Smooth muscle cell (in vitro differentiated cells): ENCODE results near the gene POLR1A. TPM values are rescaled to one million over a fixed set of nuclear protein-coding genes. Genes with fewer than 3 reads are reported as not detected.

Source experiments
- DNase-seq: peaks from one replicate; lab custom pipeline; 2025; ENCODE audit not compliant: unreplicated experiment; lab: John Stamatoyannopoulos, UW
- H2AFZ ChIP-seq: fragments of 200-600 bp; sonication (generic); 2 replicates; pipeline ENCODE4 v1.6.0; 2016; ENCODE audit warnings: antibody characterized with exemption, low read depth, mild to moderate bottlenecking
- H3F3A ChIP-seq: fragments of 200-600 bp; sonication (generic); 2 replicates; pipeline ENCODE4 v1.6.0; 2017; ENCODE audit warnings: antibody characterized with exemption, low read depth
- H3K27ac ChIP-seq: fragments of 200-600 bp; sonication (generic); 2 replicates; pipeline ENCODE4 v1.5.1; 2016; ENCODE audit warnings: low read depth, mild to moderate bottlenecking
- H3K27me3 ChIP-seq: fragments of 200-600 bp; sonication (generic); 2 replicates; pipeline ENCODE4 v1.6.1; 2016; ENCODE audit warnings: low read depth, mild to moderate bottlenecking
- H3K36me3 ChIP-seq: fragments of 200-600 bp; sonication (generic); 2 replicates; pipeline ENCODE4 v1.5.1; 2016; ENCODE audit warnings: low read depth
- H3K4me1 ChIP-seq: fragments of 200-600 bp; sonication (generic); 2 replicates; pipeline ENCODE4 v1.5.1; 2016; ENCODE audit warnings: low read depth
- H3K4me2 ChIP-seq: fragments of 200-600 bp; sonication (generic); 2 replicates; pipeline ENCODE4 v1.6.0; 2016; ENCODE audit warnings: mild to moderate bottlenecking
- H3K4me3 ChIP-seq: fragments of 200-600 bp; sonication (generic); 2 replicates; pipeline ENCODE4 v1.5.1; 2016; ENCODE audit warnings: mild to moderate bottlenecking
- H3K79me2 ChIP-seq: fragments of 200-600 bp; sonication (generic); 2 replicates; pipeline ENCODE4 v1.6.0; 2016; ENCODE audit warnings: low read depth, mild to moderate bottlenecking
- H3K9ac ChIP-seq: fragments of 200-600 bp; sonication (generic); 2 replicates; pipeline ENCODE4 v1.6.0; 2016; ENCODE audit warnings: low read depth
- H3K9me3 ChIP-seq: fragments of 200-600 bp; sonication (generic); replicated peaks from 2 replicates; pipeline ENCODE4 v1.5.1; 2016; ENCODE audit warnings: low read depth
- H4K20me1 ChIP-seq: fragments of 200-600 bp; sonication (generic); 2 replicates; pipeline ENCODE4 v1.6.0; 2016; ENCODE audit warnings: low read depth
- WGBS: methylation state at CpG from one replicate; pipeline ENCODE4 v1.1.7; 2016; ENCODE audit warnings: low lambda C conversion rate; 5-methylcytosine and 5-hydroxymethylcytosine counted together
- polyA plus RNA-seq: library from polyadenylated mRNA; unstranded; fragments of >200 nt; fragmentation: Nextera tagmentation; extraction: Ambion mirVana; gene quantifications from 2 replicates; pipeline ENCODE4 v1.2.1, GENCODE V29; 2016
- total RNA-seq: library from RNA; depleted of rRNA; stranded (reverse); fragments of >200 nt; gene quantifications from 2 replicates; pipeline ENCODE4 v1.2.3, GENCODE V29; 2014
- TF ChIP-seq, protein P1 (sequence below): fragments of 200-600 bp; sonication (generic); IDR thresholded peaks from 2 replicates; pipeline ENCODE4 v1.5.1; 2017; ENCODE audit warnings: borderline replicate concordance, mild to moderate bottlenecking, antibody characterized with exemption; ENCODE audit not compliant: insufficient read depth, poor library complexity, severe bottlenecking

The POLR1A gene
- total and polyA plus RNA-seq, 2 experiments from 2014 or later = 4.9 to 20.8 TPM

DNA sequence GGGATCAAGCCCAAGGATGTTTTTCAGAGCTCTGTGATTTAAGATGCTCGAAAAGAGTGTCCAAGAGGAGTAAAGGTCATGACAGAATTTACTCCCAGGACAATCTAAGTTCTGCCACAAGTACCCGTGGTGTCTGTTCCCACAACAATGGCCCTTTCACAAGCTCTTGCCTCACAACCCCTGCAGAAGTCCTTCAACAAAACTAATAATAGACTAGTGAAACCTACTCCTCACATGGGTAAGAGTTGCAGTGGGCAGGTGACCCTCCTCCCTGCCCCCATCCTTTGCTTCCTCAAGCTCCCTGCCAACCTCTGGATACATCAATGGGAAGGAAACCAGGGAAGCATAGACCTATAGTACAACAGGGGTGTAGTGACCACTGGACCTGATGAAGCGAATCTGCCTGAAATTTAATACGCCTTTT, 35.3 kb upstream of the POLR1A start:
- Histone ChIP-seq H3K27me3 (no peaks in the 10 kb centered on the region), H3K4me2 (no peak overlapping the region), H4K20me1 (peaks cover 5% of the 10 kb centered on the region), H3K27ac (no peak overlapping the region), H3K79me2 (no peaks in the 10 kb centered on the region), H3K9me3 (no peaks in the 10 kb centered on the region), H3K4me3 (no peak overlapping the region), H3K4me1 (no peaks in the 10 kb centered on the region), H3F3A (no peaks in the 10 kb centered on the region), H2AFZ (no peak overlapping the region), H3K9ac (no peak overlapping the region), H3K36me3 (peaks cover 18% of the 10 kb centered on the region)
- WGBS = 93% methylated on average over 4 of the region's 4 CpGs
- TF ChIP-seq, protein P1, sequence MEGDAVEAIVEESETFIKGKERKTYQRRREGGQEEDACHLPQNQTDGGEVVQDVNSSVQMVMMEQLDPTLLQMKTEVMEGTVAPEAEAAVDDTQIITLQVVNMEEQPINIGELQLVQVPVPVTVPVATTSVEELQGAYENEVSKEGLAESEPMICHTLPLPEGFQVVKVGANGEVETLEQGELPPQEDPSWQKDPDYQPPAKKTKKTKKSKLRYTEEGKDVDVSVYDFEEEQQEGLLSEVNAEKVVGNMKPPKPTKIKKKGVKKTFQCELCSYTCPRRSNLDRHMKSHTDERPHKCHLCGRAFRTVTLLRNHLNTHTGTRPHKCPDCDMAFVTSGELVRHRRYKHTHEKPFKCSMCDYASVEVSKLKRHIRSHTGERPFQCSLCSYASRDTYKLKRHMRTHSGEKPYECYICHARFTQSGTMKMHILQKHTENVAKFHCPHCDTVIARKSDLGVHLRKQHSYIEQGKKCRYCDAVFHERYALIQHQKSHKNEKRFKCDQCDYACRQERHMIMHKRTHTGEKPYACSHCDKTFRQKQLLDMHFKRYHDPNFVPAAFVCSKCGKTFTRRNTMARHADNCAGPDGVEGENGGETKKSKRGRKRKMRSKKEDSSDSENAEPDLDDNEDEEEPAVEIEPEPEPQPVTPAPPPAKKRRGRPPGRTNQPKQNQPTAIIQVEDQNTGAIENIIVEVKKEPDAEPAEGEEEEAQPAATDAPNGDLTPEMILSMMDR = no peak
- DNase-seq = no peak

DNA sequence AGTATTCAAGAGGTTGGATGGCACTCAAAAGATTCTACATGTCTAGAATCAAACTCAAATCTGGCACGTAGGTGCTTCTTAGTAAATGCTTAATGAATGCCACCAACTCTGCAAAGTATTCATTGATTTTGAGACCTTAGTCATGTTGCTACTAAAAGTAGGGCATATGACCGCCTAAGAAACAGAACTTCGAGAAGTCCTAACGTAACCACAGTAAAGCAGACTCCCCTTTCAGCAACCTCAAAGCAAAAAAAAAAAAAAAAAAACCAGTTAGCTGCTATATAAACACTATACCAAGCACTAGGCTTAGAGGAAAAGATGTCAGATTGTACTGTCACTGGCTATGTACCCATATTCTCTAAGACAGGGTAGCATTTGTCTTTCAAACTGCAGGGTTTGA, 34.3 kb upstream of the POLR1A start:
- Histone ChIP-seq H3K36me3 (peaks cover 22% of the 10 kb centered on the region), H3K79me2 (no peaks in the 10 kb centered on the region)

DNA sequence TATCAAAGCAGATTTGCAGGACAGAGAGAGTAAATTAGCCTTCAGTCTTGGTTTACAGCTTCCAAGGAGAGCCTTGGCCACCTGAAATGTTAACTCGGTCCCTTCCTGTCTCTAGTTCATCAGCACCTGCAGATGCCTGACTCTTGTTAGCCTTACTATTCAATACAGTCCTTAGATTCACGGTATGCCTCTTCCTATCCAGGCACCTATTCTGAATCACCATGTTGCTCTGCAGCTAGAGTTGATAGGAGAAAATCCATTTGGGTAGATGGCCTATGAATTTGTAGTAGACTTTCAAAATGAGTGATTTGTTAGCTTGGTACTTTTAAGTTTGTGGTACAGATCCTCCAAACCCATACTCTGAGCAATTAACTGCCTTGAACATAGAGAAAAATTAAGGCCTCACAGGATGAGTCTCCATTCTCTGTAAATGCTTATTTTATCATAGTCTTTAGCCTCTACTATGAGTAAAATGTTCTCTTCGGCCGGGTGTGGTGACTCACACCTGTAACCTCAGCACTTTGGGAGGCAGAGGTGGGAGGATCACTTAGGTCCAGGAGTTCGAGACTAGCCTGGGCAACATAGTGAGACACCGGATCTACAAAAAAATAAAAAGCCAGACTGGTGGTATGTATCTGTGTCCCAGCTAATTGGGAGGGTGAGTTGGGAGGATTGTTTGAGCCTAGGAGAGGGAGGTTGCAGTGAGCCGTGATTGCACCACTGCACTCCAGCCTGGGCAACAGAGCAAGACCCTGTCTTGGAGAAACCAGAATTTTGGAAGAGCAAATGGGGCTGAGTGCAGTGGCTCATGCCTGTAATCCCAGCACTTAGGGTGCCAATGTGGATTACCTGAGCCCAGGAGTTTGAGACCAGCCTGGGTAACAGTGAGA, 33.3 kb upstream of the POLR1A start:
- Histone ChIP-seq H3K9ac (no peak overlapping the region), H3K27ac (no peak overlapping the region), H3K4me1 (no peaks in the 10 kb centered on the region), H3K4me2 (no peak overlapping the region), H3K36me3 (peaks cover 32% of the 10 kb centered on the region), H3F3A (no peaks in the 10 kb centered on the region), H4K20me1 (no peaks in the 10 kb centered on the region), H3K4me3 (no peak overlapping the region), H3K79me2 (no peaks in the 10 kb centered on the region), H2AFZ (no peak overlapping the region), H3K9me3 (no peaks in the 10 kb centered on the region), H3K27me3 (no peaks in the 10 kb centered on the region)
- TF ChIP-seq, protein P1 = no peak
- WGBS = 97% methylated on average over 7 of the region's 7 CpGs
- DNase-seq = no peak

More for the DNA sequence above, 34.3 kb upstream of the POLR1A start:
- H3K27me3 ChIP-seq = no peaks in the 10 kb centered on the region
- H3K27ac ChIP-seq = no peak overlapping the region
- no peaks in the 10 kb centered on the region for H3F3A ChIP-seq
- no peaks in the 10 kb centered on the region for H3K4me1 ChIP-seq
- H2AFZ ChIP-seq = no peak overlapping the region
- H3K4me2 ChIP-seq = no peak overlapping the region
- DNase-seq = no peak
- TF ChIP-seq, protein P1 = no peak
- no peaks in the 10 kb centered on the region for H3K9me3 ChIP-seq
- H3K4me3 ChIP-seq = no peak overlapping the region
- H4K20me1 ChIP-seq = no peaks in the 10 kb centered on the region
- no peak overlapping the region for H3K9ac ChIP-seq
- WGBS = 97% methylated on average over 4 of the region's 4 CpGs
